CD4-positive, alpha-beta T cell treated with Interleukin-4 for 1 hour (primary cell): ENCODE results near the gene LRRC3B.

Experiments used
- DNase-seq, 2 donors: peaks; one replicate each; pipeline ENCODE4 v3.0.0-alpha.2; 2020 to 2022

Gene LRRC3B

DNA sequence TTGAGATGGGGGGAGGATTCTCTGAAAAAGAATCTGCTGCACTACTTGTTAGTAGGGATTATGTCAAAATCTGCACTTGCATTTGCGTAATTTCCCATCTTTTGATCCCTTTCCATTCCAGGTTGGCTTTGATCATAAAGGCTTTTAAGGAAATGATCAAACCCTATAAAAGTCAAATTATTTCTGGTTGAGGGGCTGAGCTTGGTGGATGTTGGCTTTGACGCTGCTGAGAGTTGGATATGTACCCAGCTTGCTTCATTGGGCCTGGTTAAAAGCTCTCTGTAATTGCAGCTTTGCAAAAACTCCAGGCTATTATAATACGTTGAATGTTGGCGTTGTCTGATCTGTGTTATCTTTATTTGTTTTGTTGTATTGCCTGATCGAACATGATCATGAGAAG lies 12.0 kb downstream of the LRRC3B start:
- DNase-seq = no peak

DNA sequence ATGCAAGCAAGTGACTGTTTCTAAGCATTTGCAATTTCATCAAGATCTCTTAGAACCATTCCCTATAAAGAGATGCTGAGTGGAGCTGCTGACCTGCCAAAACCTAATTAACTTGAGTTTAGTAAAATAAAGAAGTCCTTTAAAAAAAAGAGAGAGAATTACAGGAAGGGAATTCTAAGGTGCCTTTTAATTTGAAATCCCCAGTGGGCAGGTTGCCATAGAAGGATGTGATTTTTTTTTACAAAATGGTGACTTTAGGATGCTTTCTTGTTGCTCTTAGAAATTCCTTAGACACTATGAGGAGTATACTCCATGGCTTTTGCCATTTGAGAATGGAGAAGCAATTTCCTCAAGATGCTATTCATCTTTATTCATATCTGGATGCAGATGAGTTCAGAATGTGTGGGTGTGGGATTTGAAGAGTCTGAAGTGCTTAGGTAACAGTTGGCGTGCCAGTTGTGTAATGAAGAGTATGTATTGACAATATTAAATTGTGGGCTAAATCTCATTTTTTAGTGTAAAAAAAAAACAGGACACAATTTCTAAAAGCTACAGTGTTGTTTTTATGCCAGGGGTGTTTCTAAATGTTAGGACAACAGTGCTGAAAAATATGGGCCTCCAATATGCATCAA lies 13.6 kb downstream of the LRRC3B start:
- no peak for DNase-seq

DNA sequence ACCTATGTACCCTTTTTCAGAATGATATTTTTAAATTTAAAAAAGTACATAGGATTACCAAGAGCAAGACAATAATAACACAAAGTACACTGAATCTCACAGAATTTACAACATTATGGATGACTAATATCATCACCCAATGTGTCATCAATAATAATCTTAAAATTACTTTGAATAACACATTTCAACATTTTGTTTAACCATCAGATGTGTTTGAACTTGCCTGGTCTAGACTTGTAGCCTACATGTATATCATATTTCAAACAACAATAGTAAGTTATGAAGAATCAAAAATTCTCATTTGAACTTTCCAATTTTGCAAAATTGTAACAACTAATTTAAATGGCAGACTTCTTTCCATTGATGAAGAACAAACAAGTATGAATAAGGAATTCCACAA lies 15.1 kb downstream of the LRRC3B start:
- no peak for DNase-seq

DNA sequence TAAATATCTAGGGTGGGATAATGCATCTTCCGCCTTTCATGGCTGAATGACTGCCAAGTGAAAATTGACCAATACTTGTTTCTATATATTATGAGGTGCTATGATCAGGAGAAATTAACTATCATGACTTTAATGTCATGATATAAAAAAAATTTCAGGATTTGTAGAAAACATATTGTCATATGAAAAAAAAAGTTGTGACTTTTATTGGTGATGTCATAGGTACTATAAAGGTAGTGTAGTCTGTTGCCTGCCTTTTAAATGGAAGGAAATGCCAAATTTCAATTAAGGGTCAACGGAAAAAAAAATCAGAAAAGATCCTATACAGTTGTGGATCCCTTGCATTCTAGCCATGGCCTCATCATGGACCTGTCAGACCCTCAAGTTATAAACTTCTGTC lies 15.5 kb downstream of the LRRC3B start:
- no peak for DNase-seq

- DNase-seq = no peak
These were observed 16.8 kb downstream of the LRRC3B start for GRCh38 chr3:26639339-26639738.

GRCh38 chr3:26647078-26647477 lies 24.5 kb downstream of the LRRC3B start:
- DNase-seq = no peak

- DNase-seq = no peak
These were observed 25.9 kb downstream of the LRRC3B start for GRCh38 chr3:26648461-26648860.

DNA sequence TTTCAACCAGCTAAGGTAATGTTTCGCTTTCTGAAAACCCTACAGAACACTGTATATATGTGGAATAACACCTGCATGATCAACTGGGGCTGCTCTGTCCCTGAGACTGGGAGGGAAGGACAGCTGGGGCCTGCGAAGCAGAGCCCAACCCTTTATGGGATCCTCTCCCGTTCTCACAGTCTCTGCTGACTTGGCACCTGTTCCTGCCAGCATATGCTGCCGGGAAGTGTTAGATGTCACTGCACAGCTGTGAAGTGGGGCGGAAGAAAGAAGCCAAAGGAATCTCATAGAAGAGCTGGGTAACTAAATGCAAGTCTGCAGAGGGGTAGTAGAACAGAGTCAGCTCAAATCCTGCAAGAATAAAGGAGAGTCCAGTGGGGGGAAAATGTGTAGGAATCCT lies 29.6 kb downstream of the LRRC3B start:
- no peak for DNase-seq

GRCh38 chr3:26653811-26654425 lies 31.3 kb downstream of the LRRC3B start:
- no peak for DNase-seq

DNA sequence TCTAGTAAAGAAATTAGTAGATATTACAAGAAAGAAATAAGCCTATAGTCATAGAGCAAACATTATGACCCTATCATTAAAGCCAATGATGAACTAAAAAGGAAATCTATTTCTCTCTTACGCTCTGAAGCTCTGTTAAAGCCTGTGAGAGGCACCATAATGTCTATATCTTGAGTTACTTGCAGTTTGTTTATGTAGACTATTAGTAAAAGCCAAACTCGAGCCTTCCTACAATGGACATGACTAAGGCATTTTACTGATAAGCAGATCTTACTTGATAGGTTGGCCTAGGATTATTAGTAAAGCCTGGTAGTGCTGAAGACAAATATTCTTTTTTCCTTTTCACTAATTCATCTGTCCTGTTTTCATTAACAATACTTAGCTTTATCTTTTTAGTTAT lies 32.7 kb downstream of the LRRC3B start:
- no peak for DNase-seq

DNA sequence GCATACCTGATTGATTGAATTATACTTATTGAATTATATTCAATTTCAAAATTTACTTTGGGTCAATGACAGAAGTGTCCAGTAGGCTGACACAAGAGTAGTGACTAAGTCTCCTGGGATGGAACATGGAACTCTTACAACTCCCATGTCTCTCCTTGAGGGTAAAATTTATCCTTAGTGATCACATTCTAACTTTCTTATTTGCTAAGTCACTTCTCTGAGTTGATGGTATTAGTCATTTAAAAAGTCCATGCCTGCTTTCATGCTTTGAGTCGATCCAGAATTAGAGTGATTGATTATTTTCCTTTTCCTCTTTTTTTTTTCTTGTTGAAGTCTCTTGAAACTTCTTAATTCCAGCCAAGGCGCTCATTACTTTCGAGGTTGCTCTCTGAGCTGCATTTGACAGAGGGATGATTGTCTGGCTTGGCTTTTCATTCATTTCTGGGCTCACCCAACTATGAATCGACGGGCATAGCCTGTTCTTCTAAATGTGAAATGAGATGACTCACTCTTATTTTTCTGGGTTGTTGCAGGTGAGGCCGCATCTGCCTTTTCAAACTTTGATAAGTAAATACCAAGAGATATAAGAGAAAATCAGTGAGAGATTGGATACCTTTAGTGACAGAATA lies 34.9 kb downstream of the LRRC3B start:
- no peak for DNase-seq

DNA sequence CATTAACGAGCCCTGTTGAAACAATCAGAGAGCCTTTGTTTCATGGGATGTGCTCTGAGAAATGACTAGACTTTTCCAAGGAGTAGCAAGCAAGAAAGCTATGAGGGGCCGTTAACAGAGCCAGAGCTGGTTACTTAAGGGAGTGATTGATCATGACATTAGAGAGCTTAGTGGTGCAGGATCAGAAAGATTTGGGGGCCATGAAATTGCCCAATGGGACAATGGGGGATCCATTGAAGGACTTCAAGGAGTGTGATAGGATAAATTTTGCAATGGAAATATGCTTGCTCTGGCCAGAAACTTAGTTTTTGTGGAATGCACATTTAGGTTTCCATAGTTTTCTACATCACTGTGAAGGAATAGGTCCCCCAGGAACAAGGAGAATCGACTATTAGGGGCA lies 45.6 kb downstream of the LRRC3B start:
- DNase-seq = no peak

- no peak for DNase-seq
These were observed 46.1 kb downstream of the LRRC3B start for GRCh38 chr3:26668696-26669095.

DNA sequence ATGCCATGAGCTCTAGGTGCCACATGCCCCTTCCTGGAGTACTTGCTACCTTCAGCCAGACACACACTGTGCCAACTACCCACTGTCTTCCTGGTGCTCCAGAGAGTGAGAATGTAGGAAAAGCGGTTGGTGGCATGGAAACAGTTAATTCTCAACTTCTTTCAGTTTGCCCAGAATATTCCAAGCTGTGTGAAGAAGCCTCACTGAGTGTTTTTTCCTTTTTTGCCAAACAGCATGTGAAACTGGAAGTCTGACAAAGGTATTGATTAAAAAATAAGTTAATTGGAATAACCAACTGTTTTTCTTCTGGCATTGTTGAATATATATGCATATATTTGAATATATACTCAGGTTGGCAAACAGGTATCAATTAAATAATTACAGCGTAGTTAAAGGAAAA lies 52.8 kb downstream of the LRRC3B start:
- no peak for DNase-seq

DNA sequence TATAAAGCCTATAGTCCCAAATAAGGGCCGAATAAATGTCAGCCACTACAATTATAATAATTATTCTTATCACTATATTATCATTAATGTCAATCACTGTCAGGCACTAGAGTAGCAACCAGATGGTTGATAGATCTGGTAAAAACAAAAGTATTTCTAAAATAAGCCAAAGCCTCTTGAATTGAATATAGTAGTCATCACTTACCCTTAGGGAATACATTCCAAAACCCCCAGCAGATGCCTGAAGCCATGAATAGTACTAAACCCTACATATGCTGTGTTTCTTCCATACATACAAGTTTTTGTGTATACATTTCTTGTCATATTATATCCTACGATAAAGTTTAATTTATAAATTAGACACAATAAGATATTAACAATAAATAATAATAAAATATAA lies 59.1 kb downstream of the LRRC3B start:
- DNase-seq = no peak

- DNase-seq = no peak
These were observed 59.8 kb downstream of the LRRC3B start for GRCh38 chr3:26682406-26682805.

DNA sequence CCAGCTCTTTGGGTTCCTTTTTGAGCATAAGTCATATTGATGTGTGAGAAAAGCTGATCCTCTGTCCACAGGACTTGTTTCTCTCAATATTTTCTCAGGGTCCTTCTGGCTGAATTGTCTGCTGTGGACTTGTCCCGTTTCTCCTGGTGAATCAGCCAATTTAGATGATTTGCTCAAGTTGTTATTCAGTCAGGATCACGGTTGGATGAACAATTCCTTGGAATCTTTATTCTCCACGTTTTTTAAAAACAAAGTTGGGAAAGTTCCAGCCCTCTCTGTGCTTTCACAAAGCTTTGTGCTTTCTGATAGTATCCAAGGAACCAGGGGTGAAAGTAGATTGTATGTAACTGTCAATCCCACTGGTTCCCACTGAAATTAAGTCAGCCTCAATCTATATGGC lies 61.3 kb downstream of the LRRC3B start:
- DNase-seq = no peak

- no peak for DNase-seq
These were observed 64.9 kb downstream of the LRRC3B start for GRCh38 chr3:26687466-26687865.

- DNase-seq = no peak
These were observed 77.0 kb downstream of the LRRC3B start for GRCh38 chr3:26699553-26699952.

- DNase-seq = no peak
These were observed 80.9 kb downstream of the LRRC3B start for GRCh38 chr3:26703519-26703918.

GRCh38 chr3:26704736-26705135 lies 82.2 kb downstream of the LRRC3B start:
- DNase-seq = no peak

DNA sequence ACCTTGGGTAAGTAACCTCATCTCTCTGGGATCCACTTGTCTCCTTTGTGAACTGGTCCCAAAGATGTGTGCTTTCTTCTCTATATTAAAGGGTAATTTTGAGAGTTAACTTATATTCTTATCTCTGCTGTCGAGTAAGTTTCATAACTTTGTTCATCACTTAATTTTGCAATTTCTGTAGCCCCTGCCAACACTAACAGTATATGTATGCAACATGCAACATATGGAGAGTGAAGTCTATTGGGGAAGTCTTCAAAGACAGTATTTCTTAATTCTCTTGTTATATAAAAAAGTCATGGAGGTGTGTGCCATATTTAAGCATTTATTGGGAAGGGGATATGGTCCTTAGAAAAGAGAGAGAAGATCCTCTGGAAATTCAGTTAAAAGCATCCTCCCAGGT lies 85.9 kb downstream of the LRRC3B start:
- no peak for DNase-seq

GRCh38 chr3:26712211-26713026 lies 89.8 kb downstream of the LRRC3B start:
- DNase-seq = peak in 1 of 2 donors; percentile 21

DNA sequence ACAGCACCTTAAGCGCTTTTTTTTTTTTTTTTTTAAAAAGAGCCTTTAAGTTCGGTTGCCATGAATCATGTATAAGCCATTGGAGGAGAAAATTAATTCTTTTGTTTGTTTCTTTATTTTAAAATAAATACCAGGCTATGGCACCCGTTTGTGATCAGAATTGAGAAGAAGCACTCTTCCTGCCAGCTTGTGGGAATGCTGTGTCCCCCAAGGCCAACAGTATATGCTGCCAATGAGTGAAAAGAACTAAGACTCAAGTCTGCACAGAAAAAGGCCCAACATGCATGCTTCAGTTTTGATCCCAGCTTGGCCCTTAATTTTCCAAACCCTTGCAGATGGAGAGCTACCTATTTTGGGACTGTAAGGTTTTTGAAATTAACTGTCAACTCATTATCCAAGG lies 90.5 kb downstream of the LRRC3B start:
- DNase-seq = no peak
